GM21529 (cell line): ENCODE measurements around the gene CYGB.
A peak's percentile ranks its signal among the peaks of the same experiment; 100 is the strongest.

Source experiments
- ATAC-seq: cut with Tn5 transposase; IDR thresholded peaks from one replicate; pipeline ENCODE4 v1.9.1; 2021; ENCODE audit not compliant: unreplicated experiment

Gene CYGB

DNA sequence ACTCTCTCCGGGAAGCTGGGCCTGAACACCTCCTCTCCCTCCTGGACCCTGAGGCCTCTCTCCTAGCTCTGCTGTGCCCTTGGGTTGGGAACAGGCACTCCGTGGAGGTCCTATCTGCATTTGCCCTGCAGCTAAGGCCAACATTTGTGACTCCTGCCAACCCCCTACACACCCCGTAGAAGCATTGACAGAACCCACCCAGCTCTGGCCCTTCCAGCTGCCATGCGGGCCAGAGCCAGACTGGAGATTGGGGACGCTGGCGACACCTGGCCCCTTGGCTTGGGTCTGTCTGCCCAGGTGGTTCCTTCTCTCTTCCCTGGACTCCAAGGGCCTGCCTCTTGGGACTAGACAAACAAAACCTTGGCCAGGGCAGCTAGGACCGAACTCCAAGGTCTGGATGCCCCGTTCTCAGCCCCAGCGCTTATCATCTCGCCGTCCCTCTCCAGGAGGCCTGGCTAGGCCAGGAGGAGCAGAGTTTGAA lies 35.6 kb downstream of the CYGB start:
- ATAC-seq: no peak

DNA sequence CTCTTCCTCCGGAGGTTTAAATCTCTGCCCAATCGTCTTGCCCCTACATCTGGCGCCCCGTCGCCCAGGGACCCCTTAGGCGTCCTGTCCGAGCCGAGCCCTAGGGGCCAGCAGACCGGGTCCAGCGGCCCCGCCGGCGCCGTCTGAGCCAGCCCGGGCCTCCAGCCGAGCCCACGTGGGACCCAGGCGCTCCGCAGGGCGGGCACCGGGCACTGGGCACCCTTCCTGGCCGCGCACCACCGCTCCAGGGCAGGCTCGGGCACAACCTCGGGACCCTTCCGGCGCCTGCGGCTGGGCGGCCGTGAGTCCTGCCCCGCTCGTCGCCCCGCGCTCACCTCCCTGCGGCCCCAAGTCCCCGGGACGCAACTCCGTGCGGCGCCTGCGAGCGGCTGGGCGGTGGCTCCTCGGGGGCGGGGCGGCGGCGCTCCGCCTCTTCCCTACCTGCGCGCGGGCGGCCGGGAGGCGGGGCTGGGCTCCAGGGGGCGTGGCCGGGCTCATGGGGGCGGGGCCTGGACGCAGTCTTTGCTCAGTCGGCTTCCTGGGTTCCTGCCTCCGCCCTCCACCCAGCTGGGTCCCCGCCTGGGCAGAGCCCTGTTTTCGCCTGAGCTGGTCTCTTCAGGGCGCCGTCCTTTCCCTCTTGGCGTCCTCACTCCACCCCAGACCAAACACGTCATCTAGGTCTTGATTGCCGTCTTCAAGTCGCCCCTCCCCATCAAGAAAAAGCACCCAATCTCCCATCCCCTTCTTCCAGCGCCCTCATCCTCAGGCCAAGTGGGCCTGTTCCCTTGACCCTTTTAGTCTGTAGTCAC lies 36.3 kb downstream of the CYGB start, which contains the start of gene RHBDF2:
Gene RHBDF2 (minus strand): TSS at position 406 of the 809 bp plus-strand sequence. CDS start 19,899 bp downstream, outside the sequence.
- ATAC-seq: peak; percentile 53

DNA sequence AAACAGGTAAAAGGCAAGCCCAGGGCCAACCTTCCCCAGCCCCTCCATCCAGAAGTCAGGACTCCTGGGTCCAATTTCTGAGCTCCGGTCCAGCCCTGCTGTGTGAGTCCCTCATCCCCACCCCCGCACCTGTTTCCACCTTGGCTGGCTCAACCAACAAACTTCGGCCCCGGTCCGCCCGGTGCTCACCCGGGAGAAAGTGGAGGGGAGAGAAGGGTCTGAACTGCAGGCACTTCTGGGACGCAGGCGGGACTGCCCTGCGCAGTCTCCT lies 36.8 kb downstream of the CYGB start:
- ATAC-seq: peak; percentile 16

DNA sequence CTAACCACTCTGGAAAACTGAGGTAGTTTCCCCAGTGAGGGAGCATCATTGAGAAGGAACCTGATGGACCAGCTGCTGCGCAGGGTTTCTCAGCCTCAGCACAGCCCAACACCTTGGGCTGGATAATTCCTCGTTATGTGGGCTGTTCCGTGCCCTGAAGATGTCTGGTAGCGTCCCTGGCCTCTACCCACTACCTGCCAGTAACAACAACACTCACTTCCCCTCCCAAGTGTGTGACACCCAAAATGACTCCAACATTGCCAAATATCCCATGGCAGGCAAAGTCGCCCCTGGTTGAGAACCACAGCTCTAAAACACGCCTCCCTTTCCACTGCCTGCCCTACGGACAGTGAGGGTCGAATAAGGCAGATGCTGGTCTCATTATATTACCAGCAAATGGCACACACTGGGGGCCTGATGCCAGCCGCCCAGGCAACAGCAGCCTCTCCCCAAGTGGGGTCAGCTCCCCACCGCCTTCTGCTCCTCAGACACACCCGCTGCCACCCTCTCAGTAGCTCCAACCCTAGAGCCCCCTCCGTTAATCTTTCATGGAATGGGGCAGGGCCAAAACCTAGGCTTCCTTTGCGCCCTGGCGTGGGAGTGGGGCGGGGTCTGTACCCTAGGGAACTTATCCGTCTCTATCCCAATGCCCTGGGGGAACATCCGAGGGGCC lies 37.3 kb downstream of the CYGB start:
- peak; percentile 3 for ATAC-seq

DNA sequence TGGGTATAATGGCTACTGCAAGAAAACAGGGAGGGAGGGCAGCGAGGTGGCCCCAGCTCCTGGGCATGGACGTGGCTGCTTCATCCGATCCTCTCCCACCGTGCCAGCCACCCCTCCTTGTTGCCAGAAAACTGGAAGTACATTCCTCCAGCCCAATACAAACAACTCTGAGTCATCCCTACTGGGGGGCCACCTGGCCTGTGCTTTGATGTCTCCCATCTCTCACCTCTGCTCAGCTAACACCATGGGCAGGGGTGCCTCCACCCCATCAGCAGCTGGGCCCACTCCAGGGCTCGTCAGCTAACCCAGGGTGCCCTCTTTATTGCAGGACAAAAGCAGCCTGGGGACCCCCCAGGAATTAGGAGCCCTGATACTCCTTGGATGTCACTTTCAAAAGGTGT lies 38.2 kb downstream of the CYGB start:
- ATAC-seq: no peak

DNA sequence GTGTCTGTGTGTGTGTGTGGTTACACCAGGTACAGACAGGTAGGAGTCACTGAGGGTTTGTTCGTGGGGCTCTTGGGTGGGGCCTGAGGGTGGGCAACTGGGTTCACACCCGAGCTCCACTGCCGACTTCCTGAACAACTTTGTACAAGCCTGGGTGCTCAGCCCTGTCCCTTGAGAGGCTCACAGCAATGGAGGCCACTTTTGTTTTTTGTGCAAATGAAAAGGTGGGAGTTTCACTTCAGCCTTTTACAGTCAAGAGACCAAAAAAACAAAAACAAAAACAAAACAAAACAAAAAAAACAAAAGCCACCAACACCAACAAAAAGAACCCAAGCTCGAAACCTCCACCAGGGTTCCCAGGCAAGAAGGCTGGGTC lies 38.6 kb downstream of the CYGB start:
- ATAC-seq: no peak

DNA sequence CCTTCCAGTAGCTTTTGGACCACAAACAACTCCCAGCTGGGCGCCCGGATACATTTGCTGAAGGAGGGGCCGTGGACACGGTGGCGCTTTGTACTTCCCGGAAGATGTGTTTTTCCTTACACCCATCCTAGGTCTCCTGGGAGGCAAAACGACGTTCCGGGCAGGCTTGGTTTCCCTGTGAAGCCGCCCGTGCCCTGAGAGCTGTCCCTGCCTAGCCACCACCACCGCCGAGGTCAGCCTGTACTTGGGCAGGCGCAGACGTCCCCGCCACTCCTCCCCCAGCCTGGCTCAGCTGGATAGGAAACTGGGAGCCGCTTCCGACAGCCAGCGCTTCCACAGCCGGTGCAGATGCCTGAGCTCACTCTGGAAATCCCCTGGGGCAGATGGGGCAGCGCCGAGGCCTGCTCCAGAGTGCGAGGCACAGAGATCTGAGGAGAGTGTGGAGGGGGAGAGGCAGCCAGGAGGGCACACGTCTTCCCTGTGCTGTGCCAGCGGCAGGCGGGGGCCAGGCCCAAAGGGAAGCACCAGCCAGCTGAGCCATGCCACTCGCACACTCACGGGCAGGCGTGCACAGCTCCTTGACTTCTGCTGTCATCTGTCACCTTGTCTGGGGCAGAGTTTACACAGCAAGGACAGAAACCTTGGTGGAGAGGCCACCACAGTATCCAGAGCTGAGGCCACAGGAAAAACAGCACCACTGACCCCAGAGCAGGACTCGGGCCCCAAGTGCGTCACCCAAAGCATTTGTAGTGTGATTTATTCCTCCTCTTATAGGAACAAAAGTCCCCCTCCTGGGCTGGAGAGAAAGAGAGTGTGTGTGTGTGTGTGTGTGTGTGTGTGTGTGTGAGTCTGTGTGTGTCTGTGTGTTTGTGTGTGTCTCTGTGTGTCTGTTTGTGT lies 39.3 kb downstream of the CYGB start:
- ATAC-seq: no peak

DNA sequence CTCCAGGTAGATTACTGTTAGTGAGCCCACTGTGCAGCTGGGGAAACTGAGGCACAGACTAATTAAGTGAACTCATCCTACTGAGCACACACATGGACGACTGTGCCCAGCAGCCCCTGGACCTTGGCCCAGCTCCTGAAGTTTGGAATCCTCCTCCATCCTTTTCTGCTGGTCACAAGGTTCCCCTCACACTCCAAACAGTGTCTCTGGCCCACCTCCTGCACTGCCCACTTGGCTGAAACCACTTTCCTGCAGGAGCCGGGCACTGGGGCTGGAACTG lies 39.9 kb downstream of the CYGB start:
- ATAC-seq: no peak

DNA sequence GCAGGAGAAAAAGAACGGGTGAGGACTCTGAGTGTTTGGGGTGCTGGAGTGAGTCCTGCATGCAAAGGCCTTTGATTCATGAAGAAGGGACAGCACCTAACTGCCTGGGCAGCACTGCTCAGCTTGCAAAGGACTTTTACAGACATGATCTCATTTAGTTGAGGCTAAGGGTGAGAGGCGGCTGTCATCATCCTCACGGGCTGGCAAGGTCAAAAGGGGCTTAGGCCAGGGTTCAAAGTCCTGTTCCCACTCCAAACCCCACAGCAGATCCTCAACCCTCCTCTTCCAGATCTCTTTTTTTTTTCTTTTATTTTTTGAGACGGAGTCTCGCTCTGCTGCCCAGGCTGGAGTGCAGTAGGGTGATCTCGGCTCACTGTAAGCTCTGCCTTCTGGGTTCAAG lies 41.0 kb downstream of the CYGB start:
- ATAC-seq: no peak

DNA sequence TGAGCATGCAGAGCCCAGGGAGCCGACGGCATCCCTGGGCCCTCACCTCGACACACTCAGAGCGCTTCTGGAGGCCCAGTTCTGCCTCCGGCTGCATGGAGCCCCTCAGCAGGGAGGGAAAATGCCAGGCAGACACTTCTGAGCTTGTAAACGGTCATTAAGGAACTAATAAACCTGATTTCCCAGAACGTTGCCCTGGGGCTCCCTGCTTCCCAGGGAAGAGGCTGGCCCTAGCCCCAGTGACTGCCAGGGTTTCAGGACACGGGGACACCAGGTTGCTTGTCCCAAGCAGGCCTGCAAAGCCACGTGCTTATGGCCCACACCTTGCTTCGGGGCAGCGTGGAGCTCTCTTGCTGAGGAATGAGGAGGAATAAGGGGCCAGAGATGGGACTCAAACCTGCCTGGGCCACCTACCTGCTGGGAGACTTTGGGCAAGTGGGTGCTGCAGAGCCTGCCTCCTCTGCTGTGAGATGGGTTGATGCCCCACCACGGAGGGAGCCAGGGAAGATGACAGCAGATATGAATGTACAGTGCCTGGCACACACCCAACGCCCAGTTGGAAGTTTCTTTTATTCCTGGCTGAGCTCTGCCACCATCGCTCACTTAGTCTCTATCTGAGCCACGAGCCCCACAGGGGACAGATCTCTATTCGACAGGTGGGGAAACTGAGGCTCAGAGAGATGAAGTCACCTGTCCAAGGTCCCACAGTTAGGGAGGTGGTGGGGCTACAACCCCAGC lies 41.7 kb downstream of the CYGB start:
- ATAC-seq: no peak

DNA sequence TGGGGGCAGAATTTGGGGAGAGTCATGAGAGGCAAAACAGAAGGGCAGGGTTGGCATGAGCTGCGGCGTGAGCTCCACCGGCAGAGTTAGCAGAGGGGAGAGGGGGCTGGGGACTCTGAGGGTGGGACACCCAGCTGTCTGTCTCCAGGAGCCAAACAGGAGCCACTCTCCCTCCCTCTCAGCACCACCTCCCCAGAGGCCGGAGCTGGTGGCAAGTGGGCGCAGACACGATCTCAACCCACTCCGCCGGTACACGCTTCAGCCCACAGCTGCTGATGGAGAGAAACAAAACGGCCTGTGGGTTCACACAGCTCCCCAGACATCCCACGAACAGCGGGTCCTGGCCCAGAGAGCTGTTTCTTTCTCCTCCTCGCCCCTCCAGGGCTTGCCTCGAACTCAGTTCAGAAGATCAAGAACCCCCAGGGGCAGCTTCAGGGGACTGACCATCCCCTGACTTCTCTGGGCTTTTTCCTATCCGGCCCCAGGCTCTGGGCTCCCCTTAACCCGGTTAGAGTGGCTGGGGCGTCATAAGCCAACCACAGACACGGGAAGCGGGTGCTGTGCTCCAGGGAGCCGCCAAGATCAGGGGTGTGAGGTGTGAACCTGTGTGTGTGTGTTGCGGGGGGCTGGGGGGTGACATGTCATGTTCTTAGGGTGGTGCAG lies 43.9 kb downstream of the CYGB start:
- no peak for ATAC-seq

DNA sequence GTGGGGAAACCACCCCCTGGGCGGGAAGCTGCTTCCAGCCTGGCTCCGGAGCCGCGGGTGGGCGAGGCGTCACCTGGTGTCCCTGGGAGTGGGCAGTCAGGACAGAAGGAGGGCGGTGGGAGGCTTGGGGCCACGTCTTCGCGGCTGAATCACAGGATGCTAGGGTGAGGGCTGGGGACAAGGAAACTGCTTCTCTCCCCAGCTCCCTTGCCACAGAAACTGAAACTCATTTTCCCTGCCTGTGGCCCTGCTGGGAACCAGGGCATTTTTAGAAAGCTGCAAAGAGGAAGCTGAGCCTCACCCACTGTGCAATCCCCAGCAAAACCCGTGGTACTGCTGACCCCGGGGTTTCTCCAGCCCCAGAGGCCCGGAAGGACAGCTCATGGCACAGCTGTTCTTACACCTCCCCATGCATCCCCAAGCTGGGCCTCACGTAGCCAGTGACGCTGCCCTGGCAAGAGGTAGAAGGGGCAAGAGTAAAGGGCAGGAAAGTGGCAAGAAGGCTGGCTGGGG lies 44.5 kb downstream of the CYGB start:
- peak; percentile 48 for ATAC-seq

DNA sequence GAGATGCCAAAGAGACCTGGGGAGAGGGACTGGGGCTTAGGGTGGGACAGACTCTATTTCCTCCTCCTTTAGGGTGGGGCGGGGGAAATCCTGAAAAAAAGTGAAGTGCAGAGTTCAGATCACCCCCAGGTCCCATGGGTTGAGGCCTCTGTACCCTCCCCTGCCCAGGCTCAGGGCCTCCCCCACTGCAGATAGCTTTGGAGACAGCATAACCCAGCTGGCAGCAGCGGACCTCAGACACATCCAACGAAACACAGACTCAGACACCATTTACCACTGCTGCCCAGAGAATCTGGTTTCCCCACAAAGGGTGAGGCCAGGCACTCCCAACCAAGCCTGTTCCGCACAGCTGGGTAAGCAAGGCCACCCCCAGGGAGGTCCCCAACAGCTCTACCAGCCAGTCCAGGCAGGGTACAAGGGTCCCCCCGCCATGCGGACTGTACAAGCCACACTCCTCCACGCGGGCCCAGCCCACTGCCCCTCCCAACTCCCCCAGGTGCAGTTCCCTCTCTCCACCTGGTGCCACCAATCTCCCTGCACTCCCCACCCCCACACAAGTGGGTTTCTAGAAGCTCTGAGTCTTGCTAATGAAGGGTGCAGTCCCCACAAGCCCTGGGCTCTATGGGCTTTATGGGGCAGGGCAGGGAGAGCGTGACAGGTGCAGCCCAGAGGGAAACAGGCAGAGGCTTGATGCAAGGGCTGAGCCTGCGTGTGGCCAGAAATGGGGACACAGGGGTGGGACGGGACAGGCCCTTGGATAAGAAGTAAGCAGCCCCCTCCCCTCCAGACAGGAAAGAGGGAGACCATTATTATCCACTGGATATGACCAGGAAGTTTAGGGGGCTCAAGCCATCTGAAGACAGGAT lies 45.2 kb downstream of the CYGB start:
- peak; percentile 37 for ATAC-seq

DNA sequence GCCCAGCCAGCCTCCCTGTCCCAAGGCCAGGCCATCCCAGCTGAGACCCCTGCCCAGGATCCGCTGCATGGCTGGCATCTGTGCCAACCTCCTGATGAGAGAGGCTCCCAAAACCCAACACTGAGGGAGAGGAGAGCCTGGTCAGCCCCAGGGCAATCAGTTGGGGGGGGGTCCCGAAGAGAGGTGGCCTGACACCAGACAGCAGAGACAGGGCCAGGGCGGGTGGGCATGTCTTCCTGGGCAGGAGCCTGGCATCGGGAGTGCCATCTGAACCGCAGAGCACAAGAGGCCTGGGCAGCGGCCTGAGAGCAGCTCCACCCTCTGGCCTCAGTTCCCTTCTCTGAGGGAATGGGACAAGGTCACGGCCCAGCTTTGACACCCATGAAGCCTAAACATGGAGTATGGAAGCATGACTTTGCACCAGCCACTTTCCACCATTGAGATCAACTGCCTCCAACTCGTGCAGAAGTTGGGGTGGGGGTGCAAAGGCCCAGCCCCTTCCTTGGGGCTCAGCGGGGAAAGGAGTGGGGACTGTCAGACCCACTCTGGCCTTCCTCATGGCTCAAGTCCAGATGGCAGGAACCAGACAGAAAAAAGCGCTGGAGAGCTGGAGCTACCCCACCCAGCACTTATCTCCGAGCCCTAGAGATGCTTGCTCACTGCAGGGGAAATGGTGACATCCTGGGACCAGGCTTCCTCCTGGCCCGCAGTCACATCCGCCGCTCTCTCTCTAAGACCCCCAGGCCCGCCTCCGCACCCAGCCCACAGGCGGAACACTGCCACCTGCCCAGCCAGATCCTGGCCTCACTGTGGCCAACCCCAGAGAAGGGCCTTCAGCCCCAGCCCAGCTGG lies 46.0 kb downstream of the CYGB start:
- ATAC-seq: no peak

DNA sequence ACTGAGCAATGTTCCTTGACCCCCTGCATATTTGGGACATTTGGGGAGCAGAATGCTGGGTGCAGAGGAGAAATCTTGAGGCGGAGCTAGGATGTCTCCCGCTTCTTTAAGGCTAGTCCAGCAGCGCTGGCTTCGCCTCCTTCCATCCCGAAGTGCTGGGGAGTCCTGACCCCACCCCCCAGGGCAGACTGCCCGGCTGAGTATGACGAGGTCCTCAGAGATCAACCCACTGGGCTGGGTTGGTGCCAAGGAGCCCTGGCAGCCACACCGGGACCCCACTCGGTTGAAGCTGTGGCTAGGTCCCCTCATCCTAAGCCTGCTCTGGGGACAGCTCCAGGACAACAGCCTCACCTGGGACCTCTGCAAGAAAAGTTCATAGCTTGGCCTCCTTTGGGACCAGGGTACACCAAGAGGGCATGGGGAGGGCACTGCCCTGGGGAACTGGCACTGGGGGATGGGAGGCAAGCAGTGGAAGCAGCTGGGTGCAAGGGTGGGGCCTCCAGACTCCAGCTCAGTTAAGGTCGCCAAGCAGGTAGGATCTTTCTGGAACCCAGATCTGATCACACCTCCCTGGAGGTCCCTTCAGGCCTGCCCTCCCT lies 47.3 kb downstream of the CYGB start:
- no peak for ATAC-seq

DNA sequence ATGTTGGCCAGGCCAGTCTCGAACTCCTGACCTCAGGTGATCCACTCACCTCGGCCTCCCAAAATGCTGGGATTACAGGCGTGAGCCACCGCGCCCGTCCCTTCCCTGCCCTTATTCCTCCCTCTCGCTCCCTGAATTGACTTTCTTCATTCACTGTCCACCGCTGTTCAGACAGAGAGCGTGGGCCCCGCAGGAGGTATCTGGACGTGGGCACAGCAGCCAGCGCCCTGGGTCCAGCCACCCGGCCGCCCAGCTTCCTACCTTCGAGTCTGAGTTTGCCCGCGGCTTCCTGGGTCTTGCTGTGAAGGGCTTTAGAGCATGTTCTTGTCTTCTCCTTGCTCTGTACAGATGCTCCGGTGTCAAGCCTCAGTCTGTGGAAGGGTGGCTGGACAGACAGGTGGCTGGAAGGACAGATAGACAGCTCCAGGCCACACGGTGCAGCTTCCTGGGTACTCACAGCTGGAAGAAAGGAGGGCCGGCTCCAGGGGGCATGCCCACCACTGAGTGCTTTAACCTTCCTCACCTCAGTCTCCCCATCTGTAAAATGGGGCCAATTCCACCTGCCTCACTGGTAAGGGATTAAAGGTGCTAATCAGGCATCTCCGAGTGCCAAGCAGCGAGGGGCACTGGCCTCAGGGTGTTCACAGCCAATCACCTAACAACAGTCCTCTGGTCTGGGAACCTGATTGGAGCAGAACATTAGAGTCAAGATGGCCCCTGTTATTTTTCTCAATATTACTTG lies 49.9 kb downstream of the CYGB start:
- ATAC-seq: no peak

DNA sequence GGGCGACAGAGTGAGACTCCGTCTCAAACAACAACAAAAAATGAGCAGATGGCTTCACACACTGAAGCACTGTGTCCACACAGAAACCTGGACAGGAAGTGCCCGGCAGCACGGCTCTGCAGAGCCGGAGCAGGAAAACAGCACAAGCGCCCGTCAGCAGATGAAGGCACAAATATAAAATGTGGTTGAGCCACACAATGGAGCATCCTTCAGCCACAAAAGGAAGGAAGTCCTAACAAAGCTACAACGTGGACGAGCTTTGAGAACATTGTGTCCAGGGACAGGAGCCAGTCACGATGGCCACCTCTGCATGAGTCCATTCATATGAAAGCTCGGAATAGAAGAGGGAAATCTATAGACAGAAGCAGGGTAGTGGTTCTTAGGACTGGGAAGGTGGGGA lies 51.9 kb downstream of the CYGB start:
- ATAC-seq: no peak
